ENCODE results near the gene CAPNS2. TPM values are rescaled to one million over a fixed set of nuclear protein-coding genes. Genes with fewer than 3 reads are reported as not detected.

The CAPNS2 gene
- total RNA-seq: 1 to 10 TPM in 2 of 7 donors, under 1 TPM in 3, not detected in 2; 0.53 to 1.4 (median 0.69) TPM
- not detected for polyA plus RNA-seq
- long read RNA-seq, donor 1: 0 reads
- long read RNA-seq, donor 2: 0 reads
- long read RNA-seq, donor 3: 0 reads

DNA sequence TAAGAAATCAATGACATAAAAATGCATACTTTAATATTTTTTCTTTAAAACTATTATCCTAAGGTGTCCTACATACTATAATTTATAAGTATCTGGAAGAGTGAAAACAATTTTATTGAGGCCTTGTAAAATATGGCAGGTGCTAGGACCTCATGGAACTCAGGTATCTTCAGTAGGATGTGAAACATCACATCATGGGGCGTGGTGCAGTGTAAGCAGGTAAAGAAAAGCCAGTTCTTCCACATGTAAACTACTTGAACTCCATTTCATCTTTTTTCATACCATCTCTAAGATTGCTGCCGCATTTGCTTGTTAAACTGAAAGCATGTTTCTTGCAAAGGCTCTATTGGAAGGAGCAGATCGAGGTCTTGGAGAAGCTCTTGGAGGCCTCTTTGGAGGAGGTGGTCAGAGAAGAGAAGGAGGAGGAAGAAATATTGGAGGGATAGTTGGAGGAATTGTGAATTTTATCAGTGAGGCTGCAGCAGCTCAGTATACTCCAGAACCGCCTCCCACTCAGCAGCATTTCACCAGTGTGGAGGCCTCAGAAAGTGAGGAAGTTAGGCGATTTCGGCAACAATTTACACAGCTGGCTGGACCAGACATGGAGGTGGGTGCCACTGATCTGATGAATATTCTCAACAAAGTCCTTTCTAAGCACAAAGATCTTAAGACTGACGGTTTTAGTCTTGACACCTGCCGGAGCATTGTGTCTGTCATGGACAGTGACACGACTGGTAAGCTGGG lies at the start of gene CAPNS2:
Gene CAPNS2, plus strand, starts transcription at position 253 of the 744 bp plus-strand sequence. Its CDS starts 73 bp downstream, at position 326.
- Histone ChIP-seq H3K36me3 (no peaks in the 10 kb centered on the region), H3K4me1 (ENCODE audit: insufficient read depth) (peaks cover 5% of the 10 kb centered on the region), H3K9me3 (no peaks in the 10 kb centered on the region), H3K27ac (no peak within 1 kb of the TSS), H3K4me3 (no peak within 1 kb of the TSS), H3K27me3 (no peaks in the 10 kb centered on the region)
- TF ChIP-seq EP300 (IDR thresholded peaks at IDR 0.05) (no peak), POLR2A (IDR thresholded peaks at IDR 0.05) (no peak)
- TF ChIP-seq, protein P1, sequence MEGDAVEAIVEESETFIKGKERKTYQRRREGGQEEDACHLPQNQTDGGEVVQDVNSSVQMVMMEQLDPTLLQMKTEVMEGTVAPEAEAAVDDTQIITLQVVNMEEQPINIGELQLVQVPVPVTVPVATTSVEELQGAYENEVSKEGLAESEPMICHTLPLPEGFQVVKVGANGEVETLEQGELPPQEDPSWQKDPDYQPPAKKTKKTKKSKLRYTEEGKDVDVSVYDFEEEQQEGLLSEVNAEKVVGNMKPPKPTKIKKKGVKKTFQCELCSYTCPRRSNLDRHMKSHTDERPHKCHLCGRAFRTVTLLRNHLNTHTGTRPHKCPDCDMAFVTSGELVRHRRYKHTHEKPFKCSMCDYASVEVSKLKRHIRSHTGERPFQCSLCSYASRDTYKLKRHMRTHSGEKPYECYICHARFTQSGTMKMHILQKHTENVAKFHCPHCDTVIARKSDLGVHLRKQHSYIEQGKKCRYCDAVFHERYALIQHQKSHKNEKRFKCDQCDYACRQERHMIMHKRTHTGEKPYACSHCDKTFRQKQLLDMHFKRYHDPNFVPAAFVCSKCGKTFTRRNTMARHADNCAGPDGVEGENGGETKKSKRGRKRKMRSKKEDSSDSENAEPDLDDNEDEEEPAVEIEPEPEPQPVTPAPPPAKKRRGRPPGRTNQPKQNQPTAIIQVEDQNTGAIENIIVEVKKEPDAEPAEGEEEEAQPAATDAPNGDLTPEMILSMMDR (IDR thresholded peaks at IDR 0.05): no peak
- intact Hi-C loops (cut with DNase I): no loop called here
- WGBS, 3 donors: 95 to 97% (median 95%) methylated on average over 9 of the region's 9 CpGs
- no peak for DNase-seq

GRCh38 chr16:55521792-55522191 lies 44.7 kb upstream of the CAPNS2 start:
- no peak for DNase-seq
- no peaks in the 10 kb centered on the region for H3K4me1 ChIP-seq (ENCODE audit: insufficient read depth)
- no peaks in the 10 kb centered on the region for H3K27me3 ChIP-seq
- H3K9me3 ChIP-seq: no peaks in the 10 kb centered on the region
- WGBS, 3 donors: 1 to 96% (median 43%) methylated on average over 1 of the region's 1 CpG
- intact Hi-C loops (cut with DNase I): no loop called here
- no peak overlapping the region for H3K4me3 ChIP-seq
- H3K36me3 ChIP-seq: no peaks in the 10 kb centered on the region
- no peak overlapping the region for H3K27ac ChIP-seq
- no peak for TF ChIP-seq EP300 (IDR thresholded peaks at IDR 0.05)
- TF ChIP-seq POLR2A (IDR thresholded peaks at IDR 0.05): no peak
- TF ChIP-seq, protein P1 (IDR thresholded peaks at IDR 0.05): no peak

- no peak overlapping the region for H3K4me3 ChIP-seq
- no peaks in the 10 kb centered on the region for H3K27me3 ChIP-seq
- no peak for DNase-seq
- H3K36me3 ChIP-seq: no peaks in the 10 kb centered on the region
- no peak for TF ChIP-seq POLR2A (IDR thresholded peaks at IDR 0.05)
- TF ChIP-seq EP300 (IDR thresholded peaks at IDR 0.05): no peak
- TF ChIP-seq, protein P1 (IDR thresholded peaks at IDR 0.05): no peak
- no peak overlapping the region for H3K27ac ChIP-seq
- intact Hi-C loops (cut with DNase I): no loop called here
- 3 to 12% (median 5%) methylated on average over 2 of the region's 2 CpGs for WGBS, 3 donors
- no peaks in the 10 kb centered on the region for H3K4me1 ChIP-seq (ENCODE audit: insufficient read depth)
- no peaks in the 10 kb centered on the region for H3K9me3 ChIP-seq
These were observed 40.0 kb upstream of the CAPNS2 start for GRCh38 chr16:55526441-55526840.

GRCh38 chr16:55527885-55528284 lies 38.6 kb upstream of the CAPNS2 start:
- intact Hi-C loops (cut with DNase I): no loop called here

More at GRCh38 chr16:55527885-55528284, 38.6 kb upstream of the CAPNS2 start:
- no peak overlapping the region for H3K27ac ChIP-seq
- H3K4me3 ChIP-seq: no peak overlapping the region
- TF ChIP-seq EP300 (IDR thresholded peaks at IDR 0.05) (no peak), POLR2A (IDR thresholded peaks at IDR 0.05) (no peak)
- TF ChIP-seq, protein P1 (IDR thresholded peaks at IDR 0.05): no peak
- H3K36me3 ChIP-seq: no peaks in the 10 kb centered on the region
- no peaks in the 10 kb centered on the region for H3K9me3 ChIP-seq
- H3K4me1 ChIP-seq (ENCODE audit: insufficient read depth): no peaks in the 10 kb centered on the region
- no peak for DNase-seq
- no peaks in the 10 kb centered on the region for H3K27me3 ChIP-seq

Measured in ovary (tissue), 10 donors.